ENCODE results near the gene PPP3R1. TPM values are rescaled to one million over a fixed set of nuclear protein-coding genes. Genes with fewer than 3 reads are reported as not detected.

The PPP3R1 gene
- total RNA-seq, 1 experiment from 2014 or later = 74.2 TPM

DNA sequence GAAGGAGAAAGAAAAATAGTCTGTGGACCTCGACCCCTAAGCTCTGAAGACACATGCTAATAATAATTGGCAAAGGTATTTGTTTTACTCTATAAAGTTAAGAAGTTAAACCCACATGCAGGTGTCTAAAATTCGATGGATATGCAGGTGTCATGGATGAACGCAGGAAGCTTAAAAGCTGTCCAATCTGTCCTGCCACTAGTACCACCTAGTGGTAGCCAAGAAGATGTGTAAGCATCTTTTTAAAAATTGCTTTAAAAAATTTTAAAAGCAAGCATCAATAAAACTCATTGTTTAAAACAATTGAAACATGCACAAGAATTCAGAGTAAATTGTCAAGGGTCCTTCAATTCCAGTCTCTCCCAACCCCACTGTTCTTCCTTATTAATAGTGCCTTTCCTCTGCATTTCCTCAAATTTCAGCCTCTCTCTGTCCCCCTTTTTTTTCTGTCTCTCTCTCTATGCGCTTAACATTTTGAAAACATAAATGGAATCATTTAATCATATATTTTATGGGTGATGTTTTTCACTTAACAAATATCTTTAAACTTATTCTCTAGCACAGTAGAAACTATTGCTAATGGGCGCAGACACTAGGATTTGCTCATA lies 30.6 kb upstream of the PPP3R1 start:
- Histone ChIP-seq H2AK5ac (ENCODE audit: insufficient read length, low read length) (no peak overlapping the region), H3K23ac (ENCODE audit: insufficient read length, low read depth, low read length) (no peak overlapping the region), H3T11ph (ENCODE audit: low read length) (no peak overlapping the region), H3K23me2 (ENCODE audit: insufficient read length, low read depth, low read length, poor library complexity, severe bottlenecking) (no peaks in the 10 kb centered on the region), H3K9me3 (ENCODE audit: control insufficient read depth, low read depth, low read length) (no peaks in the 10 kb centered on the region), H3K4ac (ENCODE audit: low read depth, low read length) (no peak overlapping the region), H3K18ac (ENCODE audit: insufficient read length, low read depth, low read length) (no peak overlapping the region), H2BK12ac (ENCODE audit: insufficient read length, low read depth, low read length) (no peak overlapping the region), H3K27ac (ENCODE audit: insufficient read length, low read depth, low read length) (no peak overlapping the region), H2AFZ (ENCODE audit: low read length) (no peak overlapping the region), H2BK15ac (ENCODE audit: low read depth, low read length) (no peak overlapping the region), H3K79me1 (ENCODE audit: insufficient read depth, low read depth, low read length, poor library complexity, severe bottlenecking) (no peaks in the 10 kb centered on the region), H4K5ac (ENCODE audit: insufficient read length, low read depth, low read length) (no peak overlapping the region), H3K56ac (ENCODE audit: insufficient read length, low read depth, low read length) (no peak overlapping the region), H4K91ac (ENCODE audit: insufficient read length, low read depth, low read length) (no peak overlapping the region), H2BK120ac (ENCODE audit: low read depth, low read length, poor library complexity, severe bottlenecking) (no peak overlapping the region), H3K4me1 (ENCODE audit: insufficient read depth, low read length) (no peaks in the 10 kb centered on the region), H3K27me3 (ENCODE audit: insufficient read depth, low read length) (no peaks in the 10 kb centered on the region), H4K20me1 (ENCODE audit: control insufficient read depth, insufficient read depth, insufficient read length) (no peaks in the 10 kb centered on the region), H3K9ac (ENCODE audit: extremely low read depth, insufficient read length, low read length) (no peak overlapping the region), H3K14ac (ENCODE audit: insufficient read depth, low read length) (no peak overlapping the region), H3K79me2 (ENCODE audit: insufficient read depth, low read length) (no peaks in the 10 kb centered on the region), H2BK20ac (ENCODE audit: low read depth, low read length, poor library complexity, severe bottlenecking) (no peak overlapping the region), H4K8ac (replicated peaks; ENCODE audit: insufficient read length, low read depth, low read length) (no peak overlapping the region), H2BK5ac (ENCODE audit: insufficient read length, low read length) (no peak overlapping the region), H3K4me2 (ENCODE audit: insufficient read depth, insufficient read length, low read length) (no peak overlapping the region)
- Mint-ChIP-seq H3K4me1 (peaks cover 0 to 3% of the 10 kb centered on the region in 2 experiments; a peak in 1 of 4 replicates), H3K27me3 (ENCODE audit: low read depth) (peaks cover 4% of the 10 kb centered on the region; the same call in 1 of the 2 replicates), H3K27ac (no peak overlapping the region), H3K4me3 (no peak overlapping the region), H3K9me3 (no peaks in the 10 kb centered on the region), H3K36me3 (ENCODE audit: insufficient read depth in 1 of 3, low read depth in 3 of 3) (no peaks in the 10 kb centered on the region)
- no peak for DNase-seq
- no CpG with 5 or more reads among the region's 5 CpGs for WGBS (ENCODE audit: extremely low coverage, insufficient read length, low lambda C conversion rate)
- TF ChIP-seq, protein P1, sequence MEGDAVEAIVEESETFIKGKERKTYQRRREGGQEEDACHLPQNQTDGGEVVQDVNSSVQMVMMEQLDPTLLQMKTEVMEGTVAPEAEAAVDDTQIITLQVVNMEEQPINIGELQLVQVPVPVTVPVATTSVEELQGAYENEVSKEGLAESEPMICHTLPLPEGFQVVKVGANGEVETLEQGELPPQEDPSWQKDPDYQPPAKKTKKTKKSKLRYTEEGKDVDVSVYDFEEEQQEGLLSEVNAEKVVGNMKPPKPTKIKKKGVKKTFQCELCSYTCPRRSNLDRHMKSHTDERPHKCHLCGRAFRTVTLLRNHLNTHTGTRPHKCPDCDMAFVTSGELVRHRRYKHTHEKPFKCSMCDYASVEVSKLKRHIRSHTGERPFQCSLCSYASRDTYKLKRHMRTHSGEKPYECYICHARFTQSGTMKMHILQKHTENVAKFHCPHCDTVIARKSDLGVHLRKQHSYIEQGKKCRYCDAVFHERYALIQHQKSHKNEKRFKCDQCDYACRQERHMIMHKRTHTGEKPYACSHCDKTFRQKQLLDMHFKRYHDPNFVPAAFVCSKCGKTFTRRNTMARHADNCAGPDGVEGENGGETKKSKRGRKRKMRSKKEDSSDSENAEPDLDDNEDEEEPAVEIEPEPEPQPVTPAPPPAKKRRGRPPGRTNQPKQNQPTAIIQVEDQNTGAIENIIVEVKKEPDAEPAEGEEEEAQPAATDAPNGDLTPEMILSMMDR (conservative IDR thresholded peaks at IDR 0.05) = peak; percentile 79

Measured in H9 (cell line).